Endothelial cell of coronary artery (primary cell): Measurements from ENCODE around the gene WFDC1. TPM values are rescaled to one million over a fixed set of nuclear protein-coding genes. Genes with fewer than 3 reads are reported as not detected.

Experiments used
- total RNA-seq: library from RNA; depleted of rRNA; stranded (reverse); fragments of >200 nt; gene quantifications from 2 replicates; pipeline ENCODE4 v1.2.3, GENCODE V29; 2014

Gene WFDC1, protein sequence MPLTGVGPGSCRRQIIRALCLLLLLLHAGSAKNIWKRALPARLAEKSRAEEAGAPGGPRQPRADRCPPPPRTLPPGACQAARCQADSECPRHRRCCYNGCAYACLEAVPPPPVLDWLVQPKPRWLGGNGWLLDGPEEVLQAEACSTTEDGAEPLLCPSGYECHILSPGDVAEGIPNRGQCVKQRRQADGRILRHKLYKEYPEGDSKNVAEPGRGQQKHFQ
- total RNA-seq: not detected in 2 replicates

DNA sequence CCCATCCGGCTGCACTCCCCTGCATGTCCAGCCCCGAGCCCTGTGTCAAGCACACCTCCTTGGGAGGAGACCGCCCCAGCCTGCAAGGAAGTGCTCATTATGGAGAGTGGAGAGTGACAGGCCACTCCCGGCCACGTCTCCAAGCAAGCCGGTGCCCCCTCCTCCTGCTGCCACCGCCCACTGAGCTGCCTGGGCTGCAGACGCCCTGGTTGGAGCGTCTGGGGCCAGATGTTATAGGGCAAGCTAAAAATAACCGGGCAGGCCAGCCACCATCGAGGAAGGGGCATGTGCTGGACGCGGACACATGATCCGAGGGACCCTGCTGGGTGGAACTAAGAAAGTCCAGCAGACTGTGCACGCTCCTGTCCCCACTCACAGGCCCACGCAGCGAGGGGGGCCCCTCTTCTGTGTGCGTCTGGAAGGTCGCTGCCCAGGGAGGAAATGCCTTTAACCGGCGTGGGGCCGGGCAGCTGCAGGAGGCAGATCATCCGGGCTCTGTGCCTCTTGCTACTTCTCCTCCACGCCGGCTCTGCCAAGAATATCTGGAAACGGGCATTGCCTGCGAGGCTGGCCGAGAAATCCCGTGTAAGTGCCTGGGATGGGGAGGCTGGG lies at the start of gene WFDC1:
Gene WFDC1, plus strand, starts transcription at position 348 of the 612 bp plus-strand sequence. Its CDS starts 94 bp downstream, at position 442.

DNA sequence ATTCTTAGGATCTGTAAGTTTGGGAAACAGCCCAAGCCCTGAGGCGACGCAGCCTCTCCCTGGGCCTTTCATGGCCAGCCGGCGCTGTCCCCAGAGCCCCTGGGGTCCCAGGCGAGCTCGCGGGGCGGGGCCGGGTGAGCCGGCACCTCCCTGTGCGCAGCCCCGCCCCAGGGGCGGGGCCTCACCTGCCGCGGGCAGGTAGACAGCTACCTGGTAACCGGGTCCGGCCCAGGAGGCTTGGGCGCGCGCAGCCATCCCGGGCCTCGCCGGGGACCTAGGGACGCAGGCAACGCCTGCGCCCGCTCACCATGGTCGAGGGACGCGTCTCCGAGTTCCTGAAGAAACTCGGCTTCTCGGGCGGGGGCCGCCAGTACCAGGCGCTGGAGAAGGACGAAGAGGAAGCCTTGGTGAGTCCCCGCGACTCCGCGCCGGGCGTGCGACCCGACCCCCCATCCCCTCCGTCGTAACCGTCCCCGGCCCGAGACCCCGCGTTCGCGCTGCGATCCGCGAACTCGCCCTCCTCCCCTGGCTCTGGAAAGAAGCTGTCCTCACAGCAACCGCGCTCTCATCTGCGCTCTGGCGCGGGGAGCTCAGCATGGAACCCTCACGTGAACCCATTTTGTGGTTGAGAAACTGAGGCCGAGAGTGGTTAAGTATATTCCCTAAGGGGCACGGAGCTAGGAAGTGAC lies 73.8 kb downstream of the WFDC1 start, which contains the start of gene ATP2C2:
Gene ATP2C2, plus strand, starts transcription at position 231 of the 689 bp plus-strand sequence. Its CDS starts 78 bp downstream, at position 309.

Other genes with a start within 250 kb of the WFDC1 start
- gene MBTPS1, start 177.9 kb upstream of the WFDC1 start, total RNA-seq: 96.5 and 105 TPM in 2 replicates
- 22.1 and 28.3 TPM in 2 replicates for gene HSDL1, start 149.7 kb upstream of the WFDC1 start, total RNA-seq
- gene DNAAF1, start 149.6 kb upstream of the WFDC1 start, total RNA-seq: 0.09 TPM in 1 of 2 replicates, not detected in the other
- gene TAF1C, start 107.8 kb upstream of the WFDC1 start, total RNA-seq: 15.7 and 23.1 TPM in 2 replicates
- under 0.01 and 0.18 TPM in 2 replicates for gene ADAD2, start 103.7 kb upstream of the WFDC1 start, total RNA-seq
- gene KCNG4, start 54.9 kb upstream of the WFDC1 start, total RNA-seq: not detected in 2 replicates
- gene ATP2C2, start 73.7 kb downstream of the WFDC1 start, total RNA-seq: not detected in 2 replicates
- 13.3 and 15.6 TPM in 2 replicates for gene MEAK7, start 209.8 kb downstream of the WFDC1 start, total RNA-seq